ENCODE results near the gene CCDC158. TPM values are rescaled to one million over a fixed set of nuclear protein-coding genes. Genes with fewer than 3 reads are reported as not detected.
"Not testable (repeated sequence)": the region's sequence is repeated elsewhere in the genome, so short reads cannot be mapped to it uniquely, and the experiment has no call there.

Gene CCDC158
- total RNA-seq, 1 donor from 2014 or later, result 0.69 TPM

DNA sequence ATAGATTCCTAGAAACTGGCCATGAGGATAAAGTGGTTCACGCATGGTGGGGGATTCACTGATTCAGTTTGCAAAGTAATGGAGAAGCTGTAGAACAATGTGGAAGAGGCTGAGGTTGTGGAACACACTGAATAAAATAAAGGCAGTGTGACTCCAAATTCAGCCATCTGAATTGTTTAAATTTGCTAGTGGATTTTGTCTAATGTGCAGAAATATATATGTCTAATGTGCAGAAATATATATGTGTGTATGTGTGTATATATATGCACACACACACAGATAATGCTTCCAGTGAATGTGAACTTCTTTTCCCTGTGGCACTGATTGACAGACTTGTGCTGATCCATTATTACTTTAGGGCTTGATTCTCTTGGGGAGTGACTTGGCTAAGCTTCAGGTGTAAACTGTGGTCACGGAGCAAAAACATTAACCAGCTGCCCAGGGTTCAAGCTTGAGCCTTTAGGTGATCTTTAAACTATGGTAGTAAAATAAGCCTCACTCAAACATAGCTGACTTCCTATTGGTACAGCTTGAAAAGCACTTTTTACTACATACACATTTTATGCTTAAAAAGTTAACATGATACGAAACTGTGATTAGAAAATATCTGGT is 110.9 kb downstream of the CCDC158 start:
- no peak for DNase-seq

- DNase-seq, result no peak
Observed at GRCh38 chr4:76308548-76308947, 112.4 kb downstream of the CCDC158 start.

GRCh38 chr4:76307660-76308014 is 113.3 kb downstream of the CCDC158 start:
- no peak for DNase-seq

- DNase-seq, result no peak
Observed at GRCh38 chr4:76306882-76307659, 113.9 kb downstream of the CCDC158 start.

- no peak for DNase-seq
Observed at GRCh38 chr4:76305971-76306881, 114.7 kb downstream of the CCDC158 start, which contains the start of gene STBD1. Gene STBD1, plus strand, starts transcription at chr4:76306733. Its CDS starts 37 bp downstream, at chr4:76306770.

- DNase-seq, result no peak
Observed at GRCh38 chr4:76305033-76305687, 115.8 kb downstream of the CCDC158 start.

DNA sequence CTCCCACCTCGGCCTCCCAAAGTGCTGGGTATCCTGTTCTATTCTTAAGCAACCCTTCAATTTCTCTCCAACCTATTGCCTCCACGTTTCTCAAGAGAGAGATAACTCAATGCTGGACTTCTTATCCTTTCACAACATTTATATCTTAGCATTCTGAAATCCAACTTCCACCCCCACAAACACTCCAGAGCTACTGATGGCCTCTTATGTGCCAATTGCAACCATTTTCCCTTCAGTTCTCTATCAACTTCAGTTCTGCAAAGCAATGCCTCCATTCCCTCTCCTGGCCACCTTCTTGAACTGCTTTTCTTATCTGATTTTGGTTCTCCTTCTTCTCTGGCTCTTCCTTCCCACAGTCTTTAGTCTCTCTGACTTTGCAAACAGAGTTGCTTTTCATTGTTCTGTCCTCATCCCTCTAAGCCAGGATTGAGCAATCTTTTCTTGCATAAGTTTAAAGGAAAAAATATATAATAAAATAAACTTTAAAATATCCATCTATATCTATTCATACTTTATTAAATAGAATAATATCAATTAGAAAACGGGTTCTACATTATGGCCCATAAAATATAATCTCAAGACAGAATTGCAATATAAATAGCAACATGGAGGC is 118.0 kb downstream of the CCDC158 start:
- no peak for DNase-seq

GRCh38 chr4:76301775-76302162 is 119.2 kb downstream of the CCDC158 start:
- no peak for DNase-seq

- no peak for DNase-seq
Observed at GRCh38 chr4:76301068-76301774, 119.7 kb downstream of the CCDC158 start.

DNA sequence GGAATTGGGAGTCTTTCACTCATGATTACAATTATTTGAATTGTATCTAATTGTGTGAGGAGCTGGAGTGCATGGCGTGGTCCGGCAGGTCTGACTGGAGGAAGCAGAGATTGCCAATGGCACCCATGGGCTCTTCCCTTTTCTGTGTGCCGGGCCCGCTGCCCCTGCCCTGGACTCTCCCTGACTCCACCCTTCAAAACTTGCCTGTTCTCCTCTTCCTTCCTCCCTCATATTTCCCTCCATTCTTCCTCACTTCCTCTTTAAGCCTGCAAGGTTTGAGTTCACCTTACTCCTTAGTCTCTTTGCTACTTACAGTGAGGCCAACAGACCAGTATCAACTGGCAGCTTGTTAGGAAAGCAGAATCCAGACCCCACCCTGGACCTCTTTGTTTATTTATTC is 120.9 kb downstream of the CCDC158 start:
- DNase-seq, result no peak

GRCh38 chr4:76298227-76298626 is 122.7 kb downstream of the CCDC158 start:
- DNase-seq, result no peak

DNA sequence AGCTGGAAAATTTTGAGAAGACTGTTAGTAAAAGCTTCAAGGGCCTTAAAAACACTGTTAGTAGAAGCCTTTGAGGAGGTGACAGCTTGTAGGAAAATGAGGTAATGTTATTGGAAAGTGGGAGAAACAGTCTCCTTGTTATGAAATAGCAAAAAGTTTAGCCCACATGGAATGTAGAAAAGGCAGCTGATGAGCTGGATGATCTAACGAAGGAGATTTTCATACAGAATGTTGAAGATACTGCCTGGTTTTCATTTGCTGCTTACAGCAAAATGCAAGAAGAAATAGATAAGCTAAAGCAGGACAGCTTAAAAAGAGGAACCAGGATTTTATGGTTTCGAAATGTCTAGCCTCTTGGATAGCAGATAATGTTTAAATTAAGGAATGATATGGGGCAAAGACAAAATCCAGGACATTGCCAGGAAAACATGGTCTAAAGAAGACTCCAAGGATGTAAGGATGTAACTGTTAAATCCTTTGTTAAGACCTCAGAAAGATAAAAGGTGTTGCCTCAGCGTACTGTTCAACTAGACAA is 124.6 kb downstream of the CCDC158 start:
- DNase-seq, result no peak

GRCh38 chr4:76293772-76294171 is 127.2 kb downstream of the CCDC158 start:
- no peak for DNase-seq

- no peak for DNase-seq
Observed at GRCh38 chr4:76292730-76293129, 128.2 kb downstream of the CCDC158 start.

GRCh38 chr4:76287811-76288210 is 133.1 kb downstream of the CCDC158 start:
- DNase-seq, result not testable (repeated sequence)

- DNase-seq, result no peak
Observed at GRCh38 chr4:76283900-76284299, 137.0 kb downstream of the CCDC158 start.

DNA sequence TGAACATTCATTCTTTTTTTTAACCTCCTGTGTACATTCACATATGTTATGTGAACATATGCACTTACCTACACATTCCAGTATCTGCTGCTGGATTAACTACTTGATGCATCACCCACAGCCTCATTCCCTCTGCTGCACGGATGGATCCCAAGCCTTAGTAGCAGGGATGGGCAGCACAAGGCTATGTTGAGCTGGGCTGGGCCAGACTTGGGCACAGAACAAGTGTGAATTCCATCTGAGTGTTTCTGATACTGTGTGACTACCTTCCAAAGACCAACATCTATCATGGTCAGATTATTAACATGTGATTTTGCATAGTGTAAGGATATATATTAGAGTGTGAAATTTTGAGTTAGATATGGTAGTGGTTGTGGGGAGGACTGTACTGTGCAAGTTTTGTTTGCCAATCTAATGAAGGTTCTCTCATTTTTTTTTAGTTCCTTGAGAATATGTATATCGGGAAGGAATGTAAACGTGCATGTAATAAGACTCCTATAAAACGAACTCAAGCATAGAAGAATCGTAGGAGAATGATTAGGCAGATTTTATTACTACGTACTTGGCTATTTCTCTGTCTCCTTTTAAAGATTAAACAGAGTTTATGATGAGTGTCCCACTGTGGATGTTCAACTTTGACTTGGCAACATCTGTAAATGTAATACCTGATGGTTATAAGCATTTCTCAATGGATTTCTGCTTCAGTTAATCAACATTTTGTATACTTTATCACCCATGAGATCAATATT is 137.8 kb downstream of the CCDC158 start:
- no peak for DNase-seq

DNA sequence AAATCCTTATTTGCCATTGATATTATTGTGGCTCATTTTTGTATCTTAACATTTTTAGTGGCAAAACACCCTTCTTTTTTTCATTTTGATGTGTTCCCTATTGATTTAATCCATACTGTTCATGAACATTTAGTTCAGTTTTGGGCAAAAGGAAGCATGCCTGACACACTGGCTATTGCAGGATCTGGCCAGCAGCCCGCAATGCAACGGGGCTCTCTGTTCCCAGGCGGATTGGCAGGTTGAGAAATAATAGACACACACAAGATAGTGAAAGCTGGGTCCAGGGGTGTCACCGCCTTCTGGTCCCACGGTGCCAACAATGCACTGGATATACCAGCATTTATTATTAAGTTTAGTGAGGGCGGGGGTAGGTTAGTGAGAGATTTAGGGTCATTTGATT is 139.3 kb downstream of the CCDC158 start:
- not testable (repeated sequence) for DNase-seq

DNA sequence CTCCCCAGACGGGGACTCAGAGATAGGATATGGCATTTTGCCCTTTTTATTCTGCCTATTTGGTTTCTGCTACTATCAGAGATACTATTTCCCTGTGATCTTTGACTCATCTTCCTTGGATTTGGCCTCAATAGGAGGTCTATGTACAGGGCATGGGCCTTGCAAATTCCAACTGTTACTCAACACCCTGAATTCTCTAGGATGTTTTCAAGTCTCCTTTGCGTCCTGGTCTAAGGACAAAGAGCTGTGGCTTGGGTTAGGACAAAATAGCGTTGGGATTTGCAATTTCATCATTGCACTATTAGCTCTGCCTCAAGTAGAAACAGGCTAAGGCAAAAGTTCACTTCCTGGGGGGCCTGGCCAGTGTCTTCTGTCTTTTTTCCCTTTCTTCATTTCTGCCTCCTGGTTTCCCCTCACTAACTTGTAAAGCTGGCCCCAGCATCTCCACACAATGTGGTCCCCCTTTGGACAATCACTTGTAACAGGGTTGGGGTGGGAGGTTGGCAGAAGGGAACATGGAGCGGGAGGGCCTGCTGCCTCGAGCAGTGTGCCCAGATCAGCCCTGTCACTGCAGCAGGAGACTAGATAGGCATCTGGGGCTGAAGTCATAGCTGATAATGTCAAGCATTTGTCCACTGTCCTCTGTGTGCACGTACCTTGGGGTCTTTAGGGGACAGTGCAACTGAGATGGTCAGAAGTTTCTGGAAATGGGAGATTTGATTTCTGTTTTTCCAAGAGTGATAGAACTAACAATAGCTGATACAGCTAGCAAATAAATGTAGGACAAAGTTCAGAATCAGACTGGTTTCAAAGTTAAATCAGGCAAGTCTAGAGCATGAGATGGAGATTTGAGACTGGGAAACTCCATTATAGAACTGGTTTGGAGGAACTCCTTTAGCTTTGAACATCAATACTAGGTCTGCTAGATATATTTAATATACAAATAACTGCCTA is 140.2 kb downstream of the CCDC158 start:
- DNase-seq, result no peak

Data from skin of body (tissue), 2 donors.